NCI-H446 treated with DMSO at 0.1 percent for 48 hours (cell line): ENCODE measurements around the gene GPC6.

Experiments used
- DNase-seq: peaks from one replicate; lab custom pipeline; 2025; lab: John Stamatoyannopoulos, UW

Gene GPC6

DNA sequence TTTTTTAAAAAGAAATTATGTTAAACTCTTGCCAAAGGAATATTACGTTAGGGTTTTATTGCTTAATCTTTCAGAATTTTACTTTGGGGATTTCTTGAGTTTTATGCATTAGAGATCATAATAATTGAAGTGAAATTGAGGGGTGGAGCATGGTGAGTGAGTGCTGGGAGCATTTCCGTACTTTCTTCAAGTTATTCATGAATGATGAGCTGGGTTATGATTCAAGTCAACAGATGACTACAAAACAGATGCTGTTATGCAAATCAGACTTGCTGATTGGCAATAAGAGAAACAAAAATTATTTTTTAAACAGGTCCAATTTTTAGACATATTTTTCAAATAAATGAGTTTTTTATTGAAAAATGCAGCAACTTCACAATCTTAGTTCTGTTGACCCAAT, 748.6 kb downstream of the GPC6 start:
- no peak for DNase-seq

DNA sequence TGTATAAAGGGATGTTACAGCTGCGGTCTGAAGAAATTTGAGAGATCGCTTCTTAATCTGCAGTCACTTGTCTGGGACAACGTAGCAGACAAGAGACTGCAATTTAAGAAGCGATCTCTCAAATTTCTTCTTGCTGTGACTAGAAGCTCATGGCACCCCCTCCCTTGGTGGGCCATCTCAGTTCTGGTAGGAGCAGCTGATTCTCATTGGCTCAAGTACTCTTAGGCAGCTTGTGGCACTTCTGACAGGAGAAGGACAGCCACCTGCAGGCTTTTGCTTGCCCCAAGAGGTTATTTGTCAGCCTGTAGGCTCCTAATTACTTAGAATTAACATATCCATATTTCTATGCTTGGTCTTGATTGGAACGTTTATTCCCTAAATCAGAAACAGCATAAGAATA, 749.9 kb downstream of the GPC6 start:
- no peak for DNase-seq

DNA sequence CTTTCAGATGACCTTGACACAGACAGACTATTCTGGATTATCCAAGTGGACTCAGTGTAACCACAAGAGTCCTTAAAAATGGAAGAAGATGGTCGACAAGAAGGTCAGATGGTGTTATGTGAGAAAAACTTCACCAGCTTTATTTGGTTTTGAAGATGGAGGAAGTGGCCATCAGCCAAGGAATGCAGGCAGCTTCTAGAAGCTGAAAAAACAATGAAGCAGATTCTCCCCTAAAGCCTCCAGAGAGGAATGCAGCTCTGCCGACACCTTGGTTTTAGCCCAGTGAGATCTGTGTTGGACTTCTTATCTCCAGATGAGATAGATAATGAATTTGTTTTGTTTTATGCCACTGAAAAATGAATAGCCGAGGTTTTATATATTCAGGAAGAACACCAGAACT, 751.4 kb downstream of the GPC6 start:
- DNase-seq = no peak

DNA sequence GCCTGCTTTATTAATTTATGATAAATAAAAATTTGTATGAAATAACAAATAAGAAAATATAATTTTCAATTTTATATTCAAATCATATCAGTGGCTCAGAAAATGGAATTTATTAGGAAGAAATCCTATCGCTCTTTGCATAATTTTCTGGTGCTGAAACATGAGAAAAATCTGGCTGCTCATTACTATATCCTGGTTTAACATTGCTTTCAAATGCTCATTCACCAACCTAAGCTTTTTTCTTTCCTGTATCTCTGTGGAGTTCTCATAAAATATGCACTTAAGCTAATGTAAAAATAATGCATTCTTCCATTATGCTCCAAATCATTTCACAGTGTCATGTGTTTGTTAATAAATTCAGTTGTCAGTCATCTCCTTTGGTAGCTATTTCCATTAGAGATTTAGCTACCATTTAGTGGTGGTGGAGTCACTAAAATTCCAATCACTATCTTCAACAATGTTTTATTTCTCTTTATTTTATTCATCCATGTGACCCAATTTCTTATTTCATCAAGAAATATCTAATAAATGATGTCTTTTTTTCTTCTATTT, 754.9 kb downstream of the GPC6 start:
- DNase-seq = no peak

DNA sequence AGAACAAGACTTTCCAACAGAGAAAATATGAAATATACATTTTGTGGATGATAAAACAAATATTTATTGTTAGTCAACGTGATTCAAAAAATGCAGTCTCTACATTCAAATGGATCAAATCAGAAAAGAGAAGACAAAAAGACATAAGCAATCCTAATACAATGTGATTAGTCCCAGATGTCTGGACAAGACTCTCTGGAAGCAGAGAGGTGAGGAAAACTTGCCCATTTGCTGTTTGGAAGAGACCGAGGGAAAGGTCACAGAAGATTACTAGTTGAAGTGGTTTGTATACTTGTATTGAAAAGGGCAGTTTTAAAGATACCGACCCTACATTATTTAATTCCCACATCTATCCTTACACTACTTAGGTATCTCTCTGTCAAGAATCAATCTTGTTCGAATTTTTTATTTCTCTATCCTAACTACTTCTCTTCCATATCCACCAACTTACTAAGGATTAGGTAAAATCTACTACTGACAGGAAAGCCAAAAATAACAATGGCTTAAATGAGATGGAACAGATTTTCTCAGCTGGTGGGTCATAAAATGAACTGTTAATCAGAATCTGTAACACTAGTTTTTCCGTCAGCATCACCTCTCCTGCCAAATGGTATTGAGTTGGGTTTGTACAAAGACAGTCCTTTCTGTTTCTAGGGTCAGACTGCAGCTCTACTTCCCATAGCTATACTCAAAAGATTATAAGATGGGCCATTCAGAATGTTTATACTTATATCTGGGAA, 755.7 kb downstream of the GPC6 start:
- no peak for DNase-seq

DNA sequence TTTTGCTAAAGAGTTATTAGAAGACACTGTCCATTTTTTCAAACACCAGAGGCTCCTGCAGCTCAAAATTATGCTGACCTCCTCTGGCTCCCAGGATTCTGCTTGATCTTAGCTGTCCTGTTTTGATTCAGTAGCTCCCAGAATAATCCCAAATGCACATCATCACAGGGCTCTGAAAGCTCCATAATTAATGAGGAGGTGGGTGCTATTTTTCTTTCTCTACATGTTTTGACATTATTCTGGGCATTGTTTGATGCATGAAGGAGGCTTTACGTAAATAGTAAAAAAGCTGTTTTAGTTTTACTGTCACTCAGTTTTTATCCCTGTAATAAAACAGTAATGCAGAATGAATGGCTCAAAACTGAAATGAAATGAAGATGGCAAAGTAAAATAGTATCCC, 757.4 kb downstream of the GPC6 start:
- no peak for DNase-seq

DNA sequence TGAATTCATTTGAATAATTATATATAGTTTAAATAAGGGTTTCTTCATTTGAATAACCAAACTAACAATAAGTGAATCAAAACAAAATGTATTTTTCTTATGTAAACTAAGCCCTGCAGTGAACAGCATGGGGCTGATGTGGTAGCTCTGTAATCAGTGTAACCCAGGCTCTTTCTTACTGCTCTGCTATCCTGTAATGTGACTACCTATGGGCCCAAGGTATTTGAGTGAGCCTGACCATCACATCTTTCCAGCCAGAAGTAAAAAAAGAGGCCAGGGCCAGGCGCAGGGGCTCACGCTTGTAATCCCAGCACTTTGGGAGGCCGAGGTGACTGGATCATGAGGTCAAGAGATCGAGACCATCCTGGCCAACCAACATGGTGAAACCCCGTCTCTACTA, 758.3 kb downstream of the GPC6 start:
- no peak for DNase-seq

DNA sequence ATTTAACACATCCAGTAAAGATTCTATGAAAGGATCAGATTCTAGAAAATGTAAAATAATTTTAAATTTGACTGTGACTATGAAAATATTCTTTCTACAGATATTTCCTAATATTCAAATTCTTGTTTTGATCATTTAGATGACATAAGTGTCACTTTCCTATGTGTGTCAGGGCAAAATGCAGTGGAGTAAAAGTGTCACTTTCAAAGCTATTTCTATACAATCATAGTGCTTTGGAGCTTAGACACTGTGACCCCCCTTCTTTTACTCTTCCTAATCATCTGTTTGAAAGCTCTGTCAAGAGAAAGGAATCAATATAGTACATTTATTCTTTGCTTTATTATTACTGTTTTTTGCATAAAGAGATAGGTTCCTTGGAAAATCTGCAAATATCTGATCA, 760.9 kb downstream of the GPC6 start:
- no peak for DNase-seq

DNA sequence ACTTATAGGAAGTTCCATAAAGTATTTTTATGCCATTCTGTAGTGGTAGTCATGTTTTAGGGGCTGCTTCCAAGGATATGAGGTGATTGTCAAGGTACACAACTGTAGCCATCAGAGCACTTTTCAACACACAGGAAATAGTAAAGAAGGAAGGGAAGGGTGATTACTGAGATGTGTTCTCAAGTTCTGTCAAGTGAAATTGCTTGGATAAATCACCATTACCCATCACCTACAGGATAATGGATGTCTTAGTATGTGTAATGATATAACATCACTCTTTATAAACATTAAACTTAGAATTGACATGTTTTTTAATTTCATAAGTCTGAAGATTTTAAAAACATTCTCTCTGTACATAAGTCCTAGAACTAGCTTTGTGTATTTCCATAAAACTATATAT, 765.0 kb downstream of the GPC6 start:
- no peak for DNase-seq

DNA sequence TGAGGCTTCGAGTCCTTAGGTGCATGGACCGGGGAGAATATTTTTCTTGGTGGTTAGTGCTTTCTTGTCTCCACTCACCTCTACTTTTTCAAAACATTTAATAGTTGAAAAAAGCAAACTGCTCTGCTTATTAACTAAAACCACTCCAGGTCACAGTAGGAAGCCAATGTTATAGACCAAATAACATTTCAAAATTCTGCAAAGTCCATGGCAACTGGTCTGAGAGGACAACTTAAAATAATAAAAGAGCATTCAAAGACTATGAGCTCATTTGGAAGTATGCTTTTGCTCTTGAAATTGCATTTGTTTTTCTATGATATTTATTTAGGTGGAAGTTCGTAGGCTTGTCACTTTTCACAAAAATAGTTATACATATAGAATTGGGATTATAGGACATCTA, 769.9 kb downstream of the GPC6 start:
- no peak for DNase-seq

DNA sequence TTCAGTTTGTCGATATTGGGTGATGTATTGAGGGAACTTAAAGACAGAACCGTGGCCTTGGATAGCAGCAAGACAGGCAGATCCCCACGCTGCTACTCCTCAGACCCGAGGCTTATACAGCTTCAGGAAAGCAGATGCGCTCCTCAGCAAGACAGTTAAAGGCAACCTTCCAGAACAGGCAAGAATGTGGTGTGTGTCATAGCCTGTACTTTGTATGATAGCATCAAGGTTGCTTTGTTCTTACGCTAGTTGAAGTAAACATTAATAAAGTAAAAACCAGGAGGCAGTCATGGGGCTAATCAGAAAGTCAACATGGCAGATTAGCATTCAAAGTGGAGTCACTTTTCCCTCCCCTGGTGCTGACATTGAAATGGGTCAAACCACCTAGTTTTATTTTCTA, 779.7 kb downstream of the GPC6 start:
- DNase-seq = no peak

DNA sequence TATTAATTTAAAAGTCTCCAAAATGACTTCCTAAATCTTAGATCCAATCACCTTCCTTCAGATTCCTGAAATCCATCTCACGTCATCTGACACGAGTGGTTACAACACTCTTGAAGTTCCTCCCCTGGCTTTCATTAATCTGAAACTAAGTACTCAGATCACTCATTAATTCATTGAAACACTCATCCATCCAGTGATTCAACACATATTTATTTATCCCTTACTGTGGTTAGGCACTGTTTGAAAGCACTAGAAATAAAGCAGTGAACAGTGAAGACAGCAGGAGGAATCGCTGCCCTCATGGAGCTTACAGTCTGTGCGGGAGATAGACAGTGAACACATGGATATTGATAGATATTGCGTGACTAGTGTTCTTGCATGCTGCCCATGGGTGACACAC, 780.5 kb downstream of the GPC6 start:
- DNase-seq = no peak

DNA sequence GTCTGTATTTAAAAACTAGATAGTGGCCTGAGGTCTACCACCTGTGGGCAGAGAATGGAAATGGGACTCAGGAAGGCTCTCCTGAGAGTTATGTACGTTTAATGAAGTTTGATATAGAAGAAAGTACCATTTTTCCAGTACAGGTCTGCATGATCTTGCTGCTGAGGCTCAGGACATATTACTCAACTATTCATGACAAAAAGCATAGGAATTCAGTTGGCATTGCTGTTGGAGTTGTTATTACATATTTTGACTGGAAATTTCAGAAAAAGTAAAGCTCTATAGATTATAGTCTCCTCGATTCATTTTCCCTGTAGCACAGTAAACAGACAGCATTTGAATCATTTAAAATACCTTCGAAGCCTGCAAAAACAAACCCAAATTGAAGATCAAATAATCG, 783.1 kb downstream of the GPC6 start:
- no peak for DNase-seq

DNA sequence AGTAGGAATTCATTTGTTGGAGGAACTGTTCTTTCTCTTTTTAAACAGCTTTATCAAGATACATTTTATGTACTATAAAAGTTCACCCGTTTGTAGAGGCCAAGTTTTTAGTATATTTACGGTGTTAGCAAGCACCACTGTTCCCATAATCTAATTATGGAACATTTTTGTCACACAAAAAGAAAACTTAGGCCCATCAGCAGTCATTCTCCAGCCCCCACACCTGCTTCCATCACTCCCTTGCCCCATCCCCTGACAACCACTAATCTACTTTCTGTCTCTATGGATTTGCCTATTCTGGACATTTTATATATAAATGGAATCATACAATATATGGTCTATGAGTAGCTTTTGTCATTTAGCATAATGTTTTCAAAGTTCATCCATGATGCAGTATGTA, 787.9 kb downstream of the GPC6 start:
- no peak for DNase-seq

DNA sequence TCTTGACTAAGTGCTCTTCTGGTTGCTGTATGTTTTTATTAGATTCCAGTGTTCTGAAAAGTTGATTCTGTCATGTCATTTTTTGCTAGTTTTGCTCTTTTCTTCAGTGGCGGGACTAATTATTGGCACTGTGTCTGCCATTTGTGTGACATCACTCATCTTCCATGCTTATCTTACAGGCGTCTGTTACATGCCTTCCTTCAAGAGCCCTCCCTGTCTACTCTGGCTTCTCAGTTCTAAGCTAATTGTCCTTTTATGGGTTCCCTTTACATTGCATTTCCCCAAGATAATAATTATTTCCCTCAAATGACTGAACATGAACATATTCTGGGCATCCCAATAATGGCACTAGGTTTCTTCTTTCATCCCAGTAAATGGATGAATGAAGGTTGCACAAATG, 793.8 kb downstream of the GPC6 start:
- DNase-seq = no peak

DNA sequence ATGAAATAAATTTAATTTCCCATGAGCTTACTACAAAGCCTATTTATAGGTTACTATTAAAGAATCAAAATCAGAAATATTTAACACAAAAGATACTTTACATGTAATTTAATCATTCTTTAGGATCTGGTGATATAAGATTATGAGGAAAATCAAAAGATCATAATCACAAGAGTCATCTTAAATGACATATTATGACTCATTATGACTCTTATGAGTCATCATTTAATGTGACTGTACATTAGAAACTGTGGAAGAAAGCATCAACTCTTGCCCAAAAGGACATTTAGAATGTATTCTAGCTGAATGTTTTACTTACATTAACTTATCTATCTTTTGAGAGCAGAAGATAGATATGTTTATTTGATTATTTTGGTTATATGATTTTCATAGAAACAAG, 794.2 kb downstream of the GPC6 start:
- no peak for DNase-seq

DNA sequence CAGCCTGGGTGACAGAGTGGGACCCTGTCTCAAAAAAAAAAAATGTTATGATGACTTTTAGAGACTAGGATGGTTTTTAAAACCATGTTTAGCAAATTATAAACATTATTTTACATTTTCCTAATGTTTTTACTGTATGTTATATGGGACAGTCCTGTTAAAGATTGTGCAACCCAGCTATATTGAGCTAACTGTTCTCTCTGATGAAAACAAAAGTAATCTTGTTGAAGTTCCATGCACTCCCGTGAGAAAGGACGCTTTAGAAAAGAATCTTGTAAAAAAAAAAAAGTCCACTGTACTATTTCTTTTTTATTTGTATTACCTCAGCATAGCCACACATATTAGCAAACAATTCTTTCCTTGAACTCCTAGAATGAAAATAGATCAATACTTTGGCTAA, 801.6 kb downstream of the GPC6 start:
- DNase-seq = no peak

DNA sequence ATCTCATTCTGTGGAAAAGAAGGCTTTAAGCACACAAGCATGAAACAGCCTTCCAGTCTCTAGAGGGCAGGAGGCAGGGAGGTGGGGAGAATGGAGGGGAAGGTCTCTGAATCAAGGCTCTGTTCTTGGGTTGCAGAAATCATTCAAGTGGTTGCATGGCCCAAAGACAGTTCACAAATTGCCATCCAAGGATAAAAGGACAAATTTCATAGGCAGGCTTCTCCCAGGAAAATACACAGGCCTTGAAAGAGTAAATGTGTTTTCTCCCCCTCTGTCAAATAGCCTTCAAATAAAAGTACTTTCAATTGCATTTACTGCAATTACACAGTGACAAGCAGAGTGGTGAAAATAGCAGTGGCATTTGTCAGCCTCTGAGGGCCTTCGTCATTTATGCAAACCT, 802.0 kb downstream of the GPC6 start:
- no peak for DNase-seq

DNA sequence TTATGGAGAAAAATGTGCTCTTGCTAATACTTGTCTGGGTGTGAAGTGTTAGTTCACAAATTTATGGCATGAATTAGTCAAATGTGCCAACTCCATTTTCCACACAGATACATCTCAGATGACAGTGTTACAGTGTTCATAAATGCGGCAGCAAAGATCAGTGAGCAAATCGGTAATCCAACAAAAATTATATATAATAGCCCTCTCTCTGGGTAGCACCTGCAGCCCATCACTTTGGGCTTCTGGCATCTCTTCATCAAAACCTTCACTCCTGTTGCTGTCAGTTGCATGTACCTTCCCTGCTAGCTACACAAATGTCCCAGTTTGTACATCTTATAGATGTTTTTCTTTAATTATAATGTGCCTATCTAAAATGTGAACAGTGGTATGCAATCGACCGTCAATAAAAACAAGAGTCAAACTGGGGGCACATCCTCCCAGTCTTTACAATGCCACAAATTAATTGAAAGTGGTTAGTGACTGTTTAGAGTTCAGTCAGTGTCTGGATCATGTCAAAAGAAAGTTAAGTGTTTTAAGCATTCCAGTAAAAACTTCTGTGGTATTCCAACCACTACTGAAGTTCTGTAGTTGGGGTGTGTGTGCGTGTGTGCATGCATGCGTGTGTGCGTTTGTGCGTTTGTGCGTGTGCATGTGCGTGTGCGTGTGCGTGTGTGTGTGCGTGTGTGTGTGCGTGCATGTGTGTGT, 804.0 kb downstream of the GPC6 start:
- no peak for DNase-seq

DNA sequence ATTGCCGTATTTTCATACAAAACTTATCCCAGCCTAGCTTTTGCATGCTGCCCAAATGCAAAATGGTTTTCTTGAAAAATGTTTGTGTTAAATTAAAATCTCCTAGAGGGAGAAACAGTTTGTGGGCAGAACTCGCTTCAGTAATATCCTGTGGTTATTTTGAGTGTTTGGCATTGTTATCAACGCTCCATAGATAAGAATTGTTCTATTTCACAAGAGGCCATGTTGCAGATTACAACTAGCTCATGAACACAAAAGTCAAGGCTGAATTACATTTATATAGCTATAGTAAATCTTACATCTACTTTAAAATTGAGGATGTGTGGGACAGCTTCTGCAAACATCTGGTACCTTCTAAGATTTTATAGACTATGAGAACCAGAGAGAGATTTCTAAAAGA, 805.0 kb downstream of the GPC6 start:
- no peak for DNase-seq

DNA sequence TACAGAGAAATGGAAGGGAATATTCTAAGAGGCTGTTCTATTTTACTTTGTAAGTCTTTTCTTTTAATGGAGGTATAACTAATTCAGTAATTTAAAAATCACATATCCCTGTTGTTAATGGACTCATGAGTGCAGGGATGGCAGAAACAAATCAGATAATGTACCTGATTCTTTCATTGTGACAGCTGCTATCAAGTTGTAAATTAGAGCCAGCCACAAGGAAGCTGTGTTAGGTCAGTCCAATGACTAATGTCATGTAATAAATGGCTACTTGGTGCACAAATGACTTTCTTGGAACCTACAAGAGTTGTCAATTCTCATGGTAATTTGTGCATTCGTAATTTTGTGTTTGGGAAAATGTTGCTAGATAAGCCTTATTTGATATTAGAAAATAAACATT, 806.5 kb downstream of the GPC6 start:
- no peak for DNase-seq

DNA sequence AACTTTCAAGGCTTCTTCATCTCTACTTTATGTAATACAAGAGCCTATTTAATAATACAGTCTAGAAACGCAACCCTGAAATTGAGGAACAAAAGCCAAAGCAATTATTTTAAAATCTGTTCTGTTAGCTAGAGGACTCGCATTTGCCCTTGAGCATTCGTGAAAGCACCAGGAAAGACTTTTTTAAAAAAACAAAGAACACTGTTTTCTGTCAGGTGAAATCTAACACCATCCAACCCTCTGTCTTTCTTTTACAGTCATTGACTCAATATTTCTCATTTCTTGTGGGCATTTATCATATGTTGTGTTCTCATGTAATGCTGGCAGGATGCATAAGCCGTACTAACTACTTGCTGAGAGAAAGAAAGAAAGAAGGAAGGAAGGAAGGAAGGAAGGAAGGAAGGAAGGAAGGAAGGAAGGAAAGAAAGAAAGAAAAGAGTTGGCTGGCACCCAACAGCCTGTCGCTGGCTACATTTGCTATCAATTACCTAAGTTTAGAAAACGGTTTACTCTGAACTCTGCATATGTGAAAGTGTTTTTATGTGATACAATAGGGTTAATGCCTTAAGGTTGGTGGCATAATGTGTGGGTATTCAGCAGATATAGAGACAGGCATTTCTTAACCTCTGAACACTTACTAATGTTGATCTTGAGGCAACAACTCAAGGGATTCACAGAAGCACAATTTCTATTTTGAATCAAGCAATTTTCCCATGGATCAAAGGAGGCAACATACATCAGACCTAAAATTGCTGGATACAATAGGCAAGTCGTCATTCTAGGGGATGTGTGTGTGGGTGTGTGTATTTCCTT, 807.4 kb downstream of the GPC6 start:
- no peak for DNase-seq

DNA sequence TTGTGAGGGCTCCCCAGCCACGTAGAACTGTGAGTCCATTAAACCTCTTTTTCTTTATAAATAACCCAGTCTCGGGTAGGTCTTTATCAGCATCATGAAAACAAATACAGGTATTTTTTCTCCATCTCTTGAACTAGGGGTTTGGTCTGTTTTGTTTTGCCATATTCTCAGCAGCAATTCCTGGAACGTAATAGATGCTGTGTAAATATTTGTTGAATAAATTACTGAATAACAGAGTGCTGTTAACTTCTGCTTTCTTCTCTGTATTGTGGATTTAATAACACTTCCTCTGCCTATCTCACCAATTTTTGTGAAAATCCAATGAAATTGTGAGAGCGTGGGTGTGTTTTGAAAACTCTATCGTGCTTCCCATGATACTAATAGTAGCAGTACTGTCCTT, 823.4 kb downstream of the GPC6 start:
- DNase-seq = no peak
